NT2/D1 (cell line): Measurements from ENCODE around the gene ADTRP.

Experiments
- SUZ12 ChIP-seq: IDR thresholded peaks from 2 replicates; pipeline ENCODE4 v1.6.1; 2011; ENCODE audit not compliant: insufficient read length, insufficient read depth; ENCODE audit errors: extremely low read depth
- ZNF274 ChIP-seq: IDR thresholded peaks from 2 replicates; pipeline ENCODE4 v1.6.1; 2011; ENCODE audit warnings: mild to moderate bottlenecking, low read depth, low read length

DNA sequence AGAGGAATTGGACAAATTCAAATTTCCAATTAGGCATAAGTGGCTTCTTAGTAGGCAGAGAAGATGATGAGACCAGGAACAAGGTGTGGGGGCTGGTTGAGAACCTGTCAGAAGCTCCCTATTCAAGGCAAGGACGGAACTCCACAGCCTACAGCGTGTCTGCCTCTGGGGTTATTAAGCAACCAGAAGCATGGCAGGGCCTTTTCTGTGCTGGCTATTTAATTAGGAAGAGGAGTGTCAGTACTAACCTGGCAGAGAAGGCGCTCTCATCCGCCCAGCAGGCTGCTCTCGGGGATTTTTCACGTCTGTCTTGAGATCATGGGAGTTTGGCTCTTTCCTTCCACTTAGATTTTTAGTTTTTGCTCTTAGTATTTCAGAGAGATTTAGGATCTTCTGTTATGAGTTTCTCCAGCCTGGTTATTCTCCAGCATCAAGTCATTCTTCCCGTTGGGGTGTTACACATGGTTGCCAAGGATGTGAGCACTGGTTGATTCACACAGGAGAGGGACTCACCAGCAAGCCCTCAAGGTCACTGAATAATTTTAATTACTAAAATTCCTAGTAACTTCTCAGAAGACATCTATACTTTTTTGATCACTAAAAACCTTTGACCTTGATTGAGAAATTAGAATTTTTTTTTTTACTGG, 23.9 kb downstream of the ADTRP start:
- no peak for TF ChIP-seq ZNF274
- no peak for TF ChIP-seq SUZ12
